ENCODE measurements around the gene LRRIQ1.

GRCh38 chr12:85006206-85006605 lies 29.9 kb upstream of the LRRIQ1 start:
- TF ChIP-seq CTCF (IDR thresholded peaks at IDR 0.05; ENCODE audit: low read depth, low read length) (no peak), EZH2phosphoT487 (IDR thresholded peaks at IDR 0.05; ENCODE audit: low read depth) (no peak)
